Gastroesophageal sphincter (tissue), 4 donors: Measurements from ENCODE around the gene MXD3. TPM values are rescaled to one million over a fixed set of nuclear protein-coding genes. Genes with fewer than 3 reads are reported as not detected.
"Not testable (repeated sequence)": the region's sequence is repeated elsewhere in the genome, so short reads cannot be mapped to it uniquely, and the experiment has no call there.

ENCODE experiments used
- ATAC-seq: fragments of 150-250 bp; one replicate; pipeline ENCODE4 v1.9.1; 2016; ENCODE audit warnings: mild to moderate bottlenecking, moderate library complexity
- H3K27ac ChIP-seq, 4 donors: fragments of 200-600 bp; sonication (generic) in 3 of 4; 1 replicate in 3 of 4; 2 replicates in 1 of 4; pipeline ENCODE4 v1.5.1; 2016 to 2019
- H3K27me3 ChIP-seq: fragments of 200-600 bp; sonication (generic); one replicate; pipeline ENCODE4 v1.5.1; 2019
- H3K36me3 ChIP-seq, 2 donors: fragments of 200-600 bp; sonication (generic); one replicate each; pipeline ENCODE4 v1.5.1; 2019; ENCODE audit warnings: control low read depth in 1 of 2
- H3K4me1 ChIP-seq, 3 donors: fragments of 200-600 bp; sonication (generic); 1 replicate in 2 of 3; 2 replicates in 1 of 3; pipeline ENCODE4 v1.5.1; 2016 to 2019; ENCODE audit warnings: control low read depth in 2 of 3
- H3K4me3 ChIP-seq, 2 donors: fragments of 200-600 bp; sonication (generic); one replicate each; pipeline ENCODE4 v1.5.1; 2019; ENCODE audit warnings: mild to moderate bottlenecking in 1 of 2, moderate library complexity in 1 of 2
- H3K9me3 ChIP-seq, 3 donors: fragments of 200-600 bp; sonication (generic); one replicate each; pipeline ENCODE4 v1.5.1; 2017 to 2019; ENCODE audit warnings: control low read depth in 2 of 3
- EP300 ChIP-seq: sonication (generic); formaldehyde crosslinking; IDR thresholded peaks from one replicate; pipeline ENCODE4 v1.6.1; 2017; ENCODE audit warnings: antibody characterized with exemption, mild to moderate bottlenecking
- POLR2A ChIP-seq, 2 donors: fragments of 450-650 bp; IDR thresholded peaks; one replicate each; pipeline ENCODE4 v1.6.1; 2017; ENCODE audit warnings: antibody characterized with exemption in 2 of 2, mild to moderate bottlenecking in 2 of 2, moderate library complexity in 1 of 2
- POLR2AphosphoS5 ChIP-seq: sonication (generic); formaldehyde crosslinking; IDR thresholded peaks from one replicate; pipeline ENCODE4 v1.6.1; 2017; ENCODE audit warnings: antibody characterized with exemption
- WGBS, 2 donors: methylation state at CpG; one replicate each; pipeline ENCODE4 v1.1.5; 2018; ENCODE audit warnings: low coverage in 1 of 2; 5-methylcytosine and 5-hydroxymethylcytosine counted together
- total RNA-seq, 4 donors: library from RNA; depleted of rRNA; stranded (reverse); fragments of >200 nt; gene quantifications; one replicate each; pipeline ENCODE4 v1.1.0, GENCODE V29; 2016
- TF ChIP-seq, protein P1 (sequence below), 4 experiments: fragments of 200-600 bp in 2 of 4; fragments of 450-650 bp in 2 of 4; sonication (generic) in 1 of 4; IDR thresholded peaks; one replicate each; pipeline ENCODE4 v1.5.1; 2017 to 2019; ENCODE audit warnings: antibody characterized with exemption in 4 of 4, mild to moderate bottlenecking in 2 of 4, moderate library complexity in 2 of 4

MXD3 gene
- total RNA-seq, 4 donors from 2014 or later: 1.7 to 10.9 (median 6.3) TPM

DNA sequence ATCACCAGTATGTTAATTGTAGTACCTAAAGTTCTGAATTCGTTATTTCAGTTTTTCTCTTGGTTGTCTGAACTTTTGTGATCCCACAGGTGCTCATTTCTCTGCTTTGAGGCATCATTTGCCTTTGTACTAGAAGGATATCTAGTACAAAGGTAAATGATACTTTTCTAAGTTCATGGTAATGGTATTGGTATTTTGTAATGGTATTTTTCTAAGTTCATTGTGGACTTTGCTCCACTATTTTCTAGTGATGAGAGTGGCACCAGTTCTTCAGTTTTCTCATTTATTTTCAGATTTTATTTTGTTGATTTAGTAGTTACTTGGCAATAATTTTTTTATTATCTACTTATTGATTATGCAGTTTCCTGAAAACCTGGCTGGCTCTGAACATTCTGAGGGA is 50.2 kb downstream of the MXD3 start:
- no peak for ATAC-seq
- 100% methylated on average over 1 of the region's 1 CpG for WGBS, 2 donors
- Histone ChIP-seq H3K4me3 (no peak overlapping the region), H3K27ac (no peak overlapping the region), H3K9me3 (no peaks in the 10 kb centered on the region), H3K4me1 (no peaks in the 10 kb centered on the region), H3K27me3 (no peaks in the 10 kb centered on the region), H3K36me3 (peaks cover 0 to 85% of the 10 kb centered on the region in 2 donors)
- TF ChIP-seq, protein P1, sequence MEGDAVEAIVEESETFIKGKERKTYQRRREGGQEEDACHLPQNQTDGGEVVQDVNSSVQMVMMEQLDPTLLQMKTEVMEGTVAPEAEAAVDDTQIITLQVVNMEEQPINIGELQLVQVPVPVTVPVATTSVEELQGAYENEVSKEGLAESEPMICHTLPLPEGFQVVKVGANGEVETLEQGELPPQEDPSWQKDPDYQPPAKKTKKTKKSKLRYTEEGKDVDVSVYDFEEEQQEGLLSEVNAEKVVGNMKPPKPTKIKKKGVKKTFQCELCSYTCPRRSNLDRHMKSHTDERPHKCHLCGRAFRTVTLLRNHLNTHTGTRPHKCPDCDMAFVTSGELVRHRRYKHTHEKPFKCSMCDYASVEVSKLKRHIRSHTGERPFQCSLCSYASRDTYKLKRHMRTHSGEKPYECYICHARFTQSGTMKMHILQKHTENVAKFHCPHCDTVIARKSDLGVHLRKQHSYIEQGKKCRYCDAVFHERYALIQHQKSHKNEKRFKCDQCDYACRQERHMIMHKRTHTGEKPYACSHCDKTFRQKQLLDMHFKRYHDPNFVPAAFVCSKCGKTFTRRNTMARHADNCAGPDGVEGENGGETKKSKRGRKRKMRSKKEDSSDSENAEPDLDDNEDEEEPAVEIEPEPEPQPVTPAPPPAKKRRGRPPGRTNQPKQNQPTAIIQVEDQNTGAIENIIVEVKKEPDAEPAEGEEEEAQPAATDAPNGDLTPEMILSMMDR (IDR thresholded peaks at IDR 0.05): no peak
- no peak for TF ChIP-seq POLR2AphosphoS5
- no peak for TF ChIP-seq POLR2A (IDR thresholded peaks at IDR 0.05)
- no peak for TF ChIP-seq EP300

DNA sequence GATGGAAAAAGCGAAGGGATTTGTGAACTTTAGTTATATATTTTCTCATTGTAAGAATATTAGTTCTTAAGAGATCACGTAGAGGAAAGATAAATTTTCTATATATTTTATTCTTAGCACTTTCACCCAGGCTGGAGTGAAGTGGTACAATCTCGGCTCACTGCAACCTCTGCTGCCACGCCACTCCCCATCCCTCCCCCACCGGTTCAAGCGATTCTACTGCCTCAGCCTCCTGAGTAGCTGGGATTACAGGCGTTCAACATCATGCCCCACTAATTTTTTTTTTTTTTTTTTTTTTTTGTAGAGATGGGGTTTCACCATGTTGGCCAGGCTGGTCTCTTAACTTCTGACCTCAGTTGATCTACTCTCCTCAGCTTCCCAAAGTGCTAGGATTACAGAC is 50.7 kb downstream of the MXD3 start:
- Histone ChIP-seq H3K4me1 (no peaks in the 10 kb centered on the region), H3K27ac (no peak overlapping the region), H3K9me3 (no peaks in the 10 kb centered on the region), H3K36me3 (peaks cover 0 to 83% of the 10 kb centered on the region in 2 donors), H3K27me3 (no peaks in the 10 kb centered on the region), H3K4me3 (no peak overlapping the region)
- no peak for ATAC-seq
- TF ChIP-seq EP300: no peak
- no peak for TF ChIP-seq POLR2A (IDR thresholded peaks at IDR 0.05)
- TF ChIP-seq POLR2AphosphoS5: no peak
- TF ChIP-seq, protein P1 (IDR thresholded peaks at IDR 0.05): no peak
- WGBS, 2 donors: 82 to 89% methylated on average over 7 of the region's 7 CpGs

DNA sequence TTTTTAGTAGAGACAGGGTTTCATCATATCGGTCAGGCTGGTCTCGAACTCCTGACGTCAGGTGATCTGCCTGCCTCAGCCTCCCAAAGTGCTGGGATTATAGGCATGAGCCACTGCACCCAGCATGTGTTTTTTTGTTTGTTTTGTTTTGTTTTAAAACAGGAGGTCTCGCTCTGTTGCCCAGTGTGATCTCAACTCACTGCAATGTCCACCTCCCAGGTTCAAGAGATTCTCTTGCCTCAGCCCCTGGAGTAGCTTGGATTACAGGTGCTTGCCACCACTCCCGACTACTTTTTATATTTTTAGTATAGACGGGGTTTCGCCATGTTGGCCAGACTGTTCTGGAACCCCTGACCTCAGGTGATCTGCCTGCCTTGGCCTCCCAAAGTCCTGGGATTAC is 53.0 kb downstream of the MXD3 start:
- not testable (repeated sequence) for H3K4me3 ChIP-seq, H3K27me3 ChIP-seq, H3K4me1 ChIP-seq, H3K27ac ChIP-seq, H3K9me3 ChIP-seq, ATAC-seq
- 91% methylated on average over 4 of the region's 7 CpGs; no CpG with 5 or more reads in 1 of the 2 donors for WGBS, 2 donors
- peaks cover 0 to 98% of the 10 kb centered on the region in 2 donors for H3K36me3 ChIP-seq

Other genes starting within 250 kb of the MXD3 start
- gene FGFR4, start 225.0 kb downstream of the MXD3 start, total RNA-seq: 1 to 10 TPM; 3.0 to 7.4 (median 6.6) TPM
- 10 to 100 TPM; 41.1 to 58.4 (median 49.5) TPM for gene NSD1, start 178.1 kb downstream of the MXD3 start, total RNA-seq
- gene RAB24, start 8.2 kb downstream of the MXD3 start, total RNA-seq: 10 to 100 TPM; 21.4 to 32.4 (median 24.8) TPM
- gene PRELID1, start 8.1 kb downstream of the MXD3 start, total RNA-seq: 10 to 100 TPM; 60.4 to 97.5 (median 73.5) TPM
- gene LMAN2, start 39.8 kb upstream of the MXD3 start, total RNA-seq: 100 to 1,000 TPM in 3 of 4 donors, 10 to 100 TPM in 1; 78.1 to 147 (median 111) TPM
- 10 to 100 TPM in 3 of 4 donors, 1 to 10 TPM in 1; 7.6 to 20.1 (median 13.7) TPM for gene RGS14, start 46.0 kb upstream of the MXD3 start, total RNA-seq
- gene SLC34A1, start 72.5 kb upstream of the MXD3 start, total RNA-seq: under 1 TPM in 1 of 4 donors, not detected in 3; 0.12 TPM
- gene PFN3, start 88.8 kb upstream of the MXD3 start, total RNA-seq: not detected
- under 1 TPM in 2 of 4 donors, not detected in 2; 0.27 to 0.89 TPM for gene F12, start 97.7 kb upstream of the MXD3 start, total RNA-seq
- 10 to 100 TPM; 20.7 to 42.3 (median 31.5) TPM for gene GRK6, start 114.8 kb upstream of the MXD3 start, total RNA-seq
- 1 to 10 TPM in 3 of 4 donors, not detected in 1; 1.6 to 2.7 (median 2.2) TPM for gene PRR7, start 134.9 kb upstream of the MXD3 start, total RNA-seq
- gene DBN1, start 161.7 kb upstream of the MXD3 start, total RNA-seq: 100 to 1,000 TPM in 3 of 4 donors, 10 to 100 TPM in 1; 87.1 to 154 (median 124) TPM
- gene PDLIM7, start 185.7 kb upstream of the MXD3 start, total RNA-seq: 100 to 1,000 TPM; 336 to 863 (median 437) TPM
- gene DOK3, start 197.9 kb upstream of the MXD3 start, total RNA-seq: 10 to 100 TPM in 1 of 4 donors, 1 to 10 TPM in 3; 6.1 to 16.6 (median 6.6) TPM
- gene DDX41, start 205.1 kb upstream of the MXD3 start, total RNA-seq: 10 to 100 TPM; 64.5 to 80.8 (median 68.5) TPM
- gene FAM193B, start 242.7 kb upstream of the MXD3 start, total RNA-seq: 10 to 100 TPM; 29.7 to 90.3 (median 44.5) TPM